Measurements from ENCODE around the gene FRRS1.
"Not testable (repeated sequence)": the region's sequence is repeated elsewhere in the genome, so short reads cannot be mapped to it uniquely, and the experiment has no call there.

Gene FRRS1

DNA sequence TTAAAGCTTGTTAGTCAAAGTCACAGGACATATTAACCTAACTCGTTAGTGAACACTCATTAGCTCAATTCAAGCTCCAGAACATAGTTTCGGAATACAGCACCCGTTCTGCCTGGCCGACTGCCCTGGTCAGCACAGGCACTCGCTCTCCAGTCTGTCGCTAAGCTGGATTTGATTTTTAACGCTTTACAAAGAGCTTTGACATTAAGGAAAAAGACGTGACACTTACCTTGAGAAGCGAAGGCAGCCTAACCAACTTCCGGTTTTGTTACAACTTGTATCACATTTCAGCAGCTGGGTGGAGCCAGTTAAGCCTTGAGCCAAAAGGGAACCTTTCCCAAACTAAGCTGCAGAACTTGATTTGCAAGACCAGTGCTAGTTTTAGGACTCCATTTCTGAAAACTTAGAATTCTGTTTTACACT, at the start of gene FRRS1:
Gene FRRS1, minus strand, starts transcription at position 258 of the 423 bp plus-strand sequence. CDS start 17,867 bp downstream, outside the sequence.
- peak; percentile 31 to 39 for DNase-seq

DNA sequence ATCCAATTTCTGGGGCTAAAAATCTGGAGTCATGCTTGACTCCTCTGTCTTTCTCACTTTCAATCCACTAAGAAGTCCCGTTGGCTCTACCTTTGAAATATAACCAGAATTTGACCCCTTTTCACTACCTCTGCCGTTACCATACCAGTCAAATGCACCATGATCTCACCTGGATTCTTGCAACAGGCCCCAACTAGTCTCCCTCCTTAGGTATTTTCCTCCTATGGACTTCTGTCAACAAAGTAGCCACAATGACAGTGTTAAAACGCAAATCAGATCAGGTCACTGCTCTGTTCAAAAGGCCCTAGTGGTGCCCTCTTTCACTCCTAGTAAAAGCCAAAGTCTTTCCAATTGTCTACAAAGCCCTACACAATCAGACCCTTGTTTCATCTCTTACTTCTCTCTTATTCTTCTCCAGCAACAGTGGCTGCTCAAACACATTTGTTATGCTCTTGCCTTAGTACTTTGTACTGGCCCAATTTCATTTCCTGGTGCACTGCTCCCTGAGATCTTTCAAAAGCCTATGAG, 48.0 kb upstream of the FRRS1 start:
- no peak for DNase-seq

GRCh38 chr1:99811747-99812146, 45.3 kb upstream of the FRRS1 start:
- DNase-seq, result no peak

GRCh38 chr1:99811075-99811474, 44.6 kb upstream of the FRRS1 start:
- DNase-seq, result no peak

GRCh38 chr1:99808391-99809115, 42.1 kb upstream of the FRRS1 start:
- DNase-seq, result peak; percentile 8 to 69

GRCh38 chr1:99806882-99807281, 40.4 kb upstream of the FRRS1 start:
- no peak for DNase-seq

DNA sequence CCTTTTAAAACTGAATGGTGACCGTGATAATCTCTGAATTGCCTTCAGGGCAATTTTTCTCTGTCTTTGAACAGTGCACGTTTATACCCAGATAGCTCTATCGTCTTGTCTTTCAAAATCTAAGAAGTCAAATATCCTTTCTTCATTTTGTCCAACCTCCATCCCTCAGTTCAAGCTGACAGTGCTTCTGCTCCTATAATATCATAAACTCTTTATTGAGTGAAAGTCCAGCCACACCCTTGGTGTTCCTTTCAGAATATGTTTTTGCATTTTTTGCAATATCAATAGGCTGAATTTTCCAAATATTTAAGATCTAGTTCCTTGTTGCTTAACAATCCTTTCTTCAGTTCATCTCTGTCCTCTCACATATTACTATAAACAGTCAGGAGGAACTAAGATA, 35.1 kb upstream of the FRRS1 start:
- DNase-seq, result no peak

- not testable (repeated sequence) for DNase-seq
These were observed 27.4 kb upstream of the FRRS1 start for GRCh38 chr1:99793861-99794260.

DNA sequence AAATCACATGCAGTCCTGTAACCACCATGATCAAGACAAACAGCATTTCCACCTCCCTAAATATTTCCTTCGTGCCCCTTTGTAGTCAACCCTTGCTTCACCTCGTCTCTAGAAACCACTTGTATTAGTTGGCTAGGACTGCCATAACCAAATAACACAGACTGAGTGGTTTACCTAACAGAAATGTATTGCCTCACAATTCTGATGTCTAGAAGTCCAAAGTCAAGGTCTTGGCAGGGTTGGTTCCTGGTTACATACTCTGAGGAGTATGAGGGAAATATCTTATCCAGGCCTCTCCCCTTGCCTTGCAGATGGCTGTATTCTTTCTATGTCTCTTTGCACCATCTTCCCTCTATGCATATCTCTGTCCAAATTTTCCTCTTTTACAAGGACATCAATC, 23.3 kb upstream of the FRRS1 start:
- DNase-seq, result no peak

DNA sequence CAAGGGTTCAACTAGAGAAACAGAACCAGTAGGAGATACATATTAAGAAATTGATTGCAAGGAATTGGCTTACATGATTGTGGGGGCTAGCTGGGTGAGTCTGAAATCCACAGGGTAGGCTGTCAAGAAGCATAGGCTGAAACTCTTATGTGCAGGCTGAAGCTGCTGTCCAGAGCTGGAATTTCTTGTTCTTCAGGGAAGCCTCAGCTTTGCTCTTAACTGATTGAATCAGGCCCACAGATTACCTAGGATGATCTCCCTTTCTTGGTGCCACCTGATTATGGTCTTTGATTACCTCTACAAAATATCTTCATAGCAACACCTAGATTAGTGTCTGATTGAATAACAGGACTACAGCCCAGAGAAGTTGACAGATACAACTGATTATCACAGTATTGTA, 22.5 kb upstream of the FRRS1 start:
- DNase-seq, result no peak

GRCh38 chr1:99786751-99787501, 20.5 kb upstream of the FRRS1 start:
- no peak for DNase-seq

- peak in 1 of 2 donors; percentile 21 for DNase-seq
These were observed 18.4 kb upstream of the FRRS1 start for GRCh38 chr1:99784809-99785255.

DNA sequence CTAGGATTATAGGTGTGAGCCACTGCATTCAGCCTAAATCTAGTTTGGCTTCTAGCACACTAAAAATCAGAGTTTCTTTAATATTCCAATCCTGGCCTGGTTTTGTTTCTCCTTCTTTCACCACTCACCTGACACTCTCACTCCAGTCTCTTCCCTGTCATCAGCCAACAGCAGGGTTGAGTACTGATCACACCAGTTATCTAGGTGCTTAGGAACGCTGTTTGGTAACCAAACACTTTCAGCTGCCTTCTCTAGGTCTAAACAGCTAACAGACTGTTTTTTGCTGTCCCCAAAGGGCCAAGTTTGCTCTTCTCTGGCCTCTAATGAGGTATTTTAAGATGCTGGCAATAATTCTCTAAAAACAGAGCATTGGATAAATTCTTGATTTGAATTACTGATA, 17.7 kb upstream of the FRRS1 start:
- no peak for DNase-seq

DNA sequence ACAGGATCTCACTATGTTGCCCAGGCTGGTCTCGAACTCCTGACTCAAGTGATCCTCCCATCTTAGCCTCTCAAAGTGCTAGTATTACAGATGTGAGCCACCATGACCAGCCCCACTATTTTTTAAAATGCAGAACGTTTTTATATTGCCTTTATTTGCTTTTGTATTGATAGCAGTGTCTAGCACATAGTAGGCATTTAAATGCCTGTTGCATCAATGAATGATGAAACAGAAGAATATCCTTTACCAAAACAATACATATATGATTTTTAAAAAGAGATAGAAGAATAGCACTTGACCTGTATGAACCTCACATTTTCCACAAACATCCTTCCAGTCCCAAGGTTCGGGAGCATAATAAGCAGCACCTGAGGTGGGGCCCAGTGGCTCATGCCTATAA, 16.5 kb upstream of the FRRS1 start:
- no peak for DNase-seq

GRCh38 chr1:99782397-99782796, 16.0 kb upstream of the FRRS1 start:
- no peak for DNase-seq

GRCh38 chr1:99781798-99782197, 15.4 kb upstream of the FRRS1 start:
- DNase-seq, result no peak

DNA sequence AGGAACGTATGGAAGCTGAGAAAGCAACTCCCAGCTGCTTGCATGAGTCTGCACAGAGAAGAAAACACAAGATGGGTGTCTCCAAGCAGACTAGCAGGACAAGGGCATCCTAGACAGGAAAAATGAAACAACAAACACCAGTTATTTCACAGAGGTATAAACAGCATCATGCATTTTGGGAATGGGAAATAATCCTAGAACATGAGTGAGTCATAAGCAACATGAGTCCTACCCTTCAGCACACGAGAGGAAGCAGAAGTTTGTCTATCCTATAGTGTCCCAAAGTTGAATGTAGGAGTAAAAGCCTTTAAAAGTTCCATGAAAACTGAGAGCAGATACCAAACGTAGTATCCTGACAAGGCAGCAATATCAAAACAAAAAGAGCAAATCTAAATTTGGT, 11.3 kb upstream of the FRRS1 start:
- DNase-seq, result no peak

GRCh38 chr1:99776120-99776519, 9.7 kb upstream of the FRRS1 start:
- DNase-seq, result no peak

DNA sequence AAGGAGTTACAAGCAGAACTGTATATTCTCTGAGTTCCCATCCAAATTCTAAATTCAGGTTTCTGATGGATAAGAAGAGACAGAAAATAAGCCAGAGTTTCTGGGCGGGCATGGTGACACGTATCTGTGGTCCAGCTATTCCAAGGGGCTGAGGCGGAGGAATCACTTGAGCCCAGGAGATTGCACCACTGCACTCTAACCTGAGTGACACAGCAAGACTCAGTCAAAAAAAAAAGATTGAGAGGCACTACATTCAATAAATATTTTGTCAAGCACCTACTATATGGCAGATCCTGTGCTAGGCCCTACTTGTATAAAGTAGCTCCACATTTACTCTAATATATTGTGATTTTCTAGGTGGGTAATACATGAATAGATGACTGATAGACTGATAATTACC, 6.4 kb upstream of the FRRS1 start:
- no peak for DNase-seq

DNA sequence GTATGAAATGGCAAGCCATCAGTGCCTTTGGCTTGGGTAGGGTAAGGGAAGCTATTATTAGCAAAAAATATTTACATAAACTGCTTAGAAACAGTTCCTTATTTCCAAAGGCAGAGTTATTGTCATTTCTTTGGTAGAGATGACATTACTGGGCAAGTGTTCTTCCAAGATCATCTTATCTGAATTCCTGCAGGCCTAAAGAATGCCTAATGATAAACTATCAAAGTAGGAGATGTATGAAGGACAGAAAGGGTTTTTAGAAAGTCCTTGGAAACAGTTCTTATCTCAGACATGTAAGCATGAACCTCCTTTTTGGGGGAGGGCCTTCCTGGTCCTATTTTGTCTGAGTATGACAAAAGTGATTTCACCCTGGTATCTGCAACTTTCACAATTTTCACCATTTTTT, 5.1 kb upstream of the FRRS1 start:
- no peak for DNase-seq

DNA sequence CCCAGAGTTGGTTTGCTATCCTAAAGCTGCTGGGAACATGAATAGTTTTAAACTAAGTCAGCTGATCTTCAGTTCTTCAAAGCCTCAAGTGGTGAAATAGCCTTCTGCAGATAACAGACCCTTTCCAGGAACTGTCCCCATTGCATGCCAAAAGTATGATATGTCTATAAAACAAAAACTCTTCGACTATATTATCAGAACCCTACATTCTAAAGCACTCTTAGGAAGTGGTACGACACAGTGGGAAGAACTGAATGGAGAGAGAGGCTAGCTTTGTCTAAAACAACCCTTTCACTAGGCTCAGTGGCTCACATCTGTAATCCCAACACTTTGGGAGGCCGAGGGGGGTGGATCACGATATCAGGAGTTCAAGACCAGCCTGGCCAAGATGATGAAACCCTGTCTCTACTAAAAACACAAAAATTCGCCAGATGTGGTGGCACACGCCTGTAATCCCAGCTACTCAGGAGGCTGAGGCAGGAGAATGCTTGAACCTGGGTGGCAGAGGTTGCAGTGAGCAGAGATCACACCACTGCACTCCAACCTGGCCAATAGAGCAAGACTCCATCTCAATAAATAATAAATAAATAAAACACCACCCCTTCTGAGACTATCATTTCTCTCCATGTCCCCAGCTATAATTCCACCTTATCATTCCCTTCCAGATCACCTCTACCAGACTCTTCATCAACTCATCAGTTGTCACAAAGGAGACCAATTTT, 2.2 kb upstream of the FRRS1 start:
- DNase-seq, result no peak

DNA sequence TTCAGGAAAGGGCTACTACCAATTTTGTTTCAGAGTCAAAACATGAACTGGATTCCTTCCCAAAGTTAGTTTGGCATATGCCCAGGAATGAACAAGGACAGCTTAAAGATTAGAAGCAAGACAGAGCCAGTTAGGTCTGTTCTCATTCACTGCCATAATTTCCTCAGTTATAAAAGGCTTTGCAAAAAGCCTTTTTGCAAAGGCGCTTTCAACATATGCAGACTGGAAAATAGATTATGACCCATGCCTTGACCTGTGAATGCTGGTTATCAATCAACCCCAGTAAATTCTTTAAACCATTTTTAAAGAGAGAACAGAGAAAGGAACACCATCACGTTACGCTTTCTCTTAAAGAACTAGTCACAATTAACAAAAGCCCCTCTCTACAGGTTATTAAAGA, 1.7 kb upstream of the FRRS1 start:
- DNase-seq, result no peak

DNA sequence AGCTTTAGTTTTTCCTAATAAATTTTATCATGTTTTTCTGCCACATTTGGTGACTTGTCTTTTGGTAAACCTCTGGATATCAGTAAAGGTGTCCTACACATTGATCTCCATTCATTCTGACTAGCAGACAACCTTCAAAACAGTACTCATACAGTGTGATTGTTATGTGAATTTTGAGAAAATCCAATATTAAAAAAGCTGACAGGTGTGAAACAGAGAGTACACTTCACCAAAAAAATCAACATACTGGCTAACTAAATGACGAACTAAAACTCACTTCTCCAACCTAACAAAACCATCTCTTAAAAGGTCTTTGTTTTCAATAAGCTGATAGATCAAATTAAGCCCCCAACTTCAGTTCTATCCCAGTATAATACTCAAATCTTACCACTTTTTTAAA, 1.5 kb downstream of the FRRS1 start:
- DNase-seq, result no peak

All from CD4-positive, alpha-beta T cell treated with Interleukin-1 beta for 1 hour (primary cell).